ENCODE measurements around the gene ZBTB33.

ZBTB33 gene

DNA sequence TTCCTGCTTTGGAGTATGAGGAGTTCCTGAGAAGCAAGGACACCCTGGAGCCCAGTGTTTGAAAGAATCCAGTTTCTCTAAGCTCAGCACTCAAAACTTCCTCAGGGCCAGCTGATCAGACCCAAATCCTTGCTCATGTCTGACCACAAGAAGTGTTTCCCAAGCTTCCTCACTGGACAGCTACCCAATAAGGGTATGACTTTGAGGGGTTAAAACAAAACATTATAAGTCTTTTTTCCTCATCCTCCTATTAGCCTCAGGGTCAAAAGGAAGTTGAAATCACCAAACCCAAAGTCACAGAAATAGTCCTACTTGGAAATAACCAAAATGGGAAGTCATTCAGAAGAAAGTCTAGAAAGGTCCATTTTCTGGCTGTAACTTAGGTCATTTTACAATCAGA is 13.7 kb downstream of the ZBTB33 start:
- DNase-seq (ENCODE audit: low read depth), result no peak
- H3K4me3 ChIP-seq (ENCODE audit: low read depth, low read length), result no peak overlapping the region
- no peak for TF ChIP-seq CTCF (IDR thresholded peaks at IDR 0.05; ENCODE audit: control insufficient read depth, extremely low read depth, insufficient read depth)

DNA sequence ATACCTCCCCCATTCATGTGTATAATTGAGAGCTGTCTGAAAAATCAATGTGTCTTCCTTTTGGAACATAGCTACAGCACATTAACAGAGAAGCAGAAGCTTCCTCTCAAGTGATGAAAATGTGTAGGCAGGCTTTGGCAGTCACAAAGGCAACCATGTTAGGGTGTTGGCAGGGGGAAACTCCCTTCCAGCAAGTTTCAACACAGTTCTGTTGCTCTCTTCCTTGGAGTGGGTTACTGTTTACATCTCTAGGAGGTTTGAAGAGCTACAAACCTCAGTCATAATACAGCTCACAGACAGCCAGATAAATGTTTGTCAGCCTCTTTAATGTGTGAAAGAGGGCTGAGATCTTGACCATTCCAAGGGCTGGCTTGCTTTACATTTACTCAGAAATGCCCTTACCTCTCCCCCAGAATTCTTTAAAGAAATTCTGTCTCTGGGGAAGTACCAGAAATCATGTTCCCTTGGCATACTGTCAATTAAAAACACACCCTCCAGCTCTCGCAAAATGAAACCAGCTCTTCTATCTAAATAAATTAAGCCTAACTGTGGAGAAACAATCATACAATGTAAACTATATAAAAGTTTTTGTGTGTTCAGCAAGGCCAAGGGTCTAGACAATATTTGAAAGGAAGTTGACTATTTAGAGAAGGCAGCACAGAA is 18.9 kb downstream of the ZBTB33 start:
- H3K4me3 ChIP-seq (ENCODE audit: low read depth, low read length), result no peak overlapping the region
- no peak for TF ChIP-seq CTCF (IDR thresholded peaks at IDR 0.05; ENCODE audit: control insufficient read depth, extremely low read depth, insufficient read depth)
- DNase-seq (ENCODE audit: low read depth), result no peak

- TF ChIP-seq CTCF (IDR thresholded peaks at IDR 0.05; ENCODE audit: control insufficient read depth, extremely low read depth, insufficient read depth), result no peak
- no peak overlapping the region for H3K4me3 ChIP-seq (ENCODE audit: low read depth, low read length)
- DNase-seq (ENCODE audit: low read depth), result no peak
These were observed 20.0 kb downstream of the ZBTB33 start for GRCh38 chrX:120270567-120270966.

DNA sequence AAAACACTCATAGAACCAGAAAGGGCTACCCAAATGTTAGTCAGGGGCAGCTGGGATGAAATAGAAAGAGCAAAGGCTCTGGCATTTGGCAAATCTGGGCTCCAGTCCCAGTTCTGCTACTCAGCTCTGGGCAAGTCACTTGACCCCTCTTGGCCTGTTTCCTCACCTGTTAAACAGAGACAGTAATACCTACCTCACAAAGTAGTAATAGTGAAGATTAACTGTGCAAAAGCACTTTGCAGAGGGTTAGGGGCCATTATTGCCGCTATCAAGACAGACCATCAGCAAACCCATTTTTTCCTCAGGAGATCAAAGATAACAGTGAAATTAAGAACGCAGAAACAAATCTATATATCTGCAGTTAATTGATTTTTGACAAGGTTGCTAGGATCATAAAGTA is 20.6 kb downstream of the ZBTB33 start:
- no peak overlapping the region for H3K4me3 ChIP-seq (ENCODE audit: low read depth, low read length)
- DNase-seq (ENCODE audit: low read depth), result no peak
- TF ChIP-seq CTCF (IDR thresholded peaks at IDR 0.05; ENCODE audit: control insufficient read depth, extremely low read depth, insufficient read depth), result no peak

- no peak overlapping the region for H3K4me3 ChIP-seq (ENCODE audit: low read depth, low read length)
- DNase-seq (ENCODE audit: low read depth), result no peak
- no peak for TF ChIP-seq CTCF (IDR thresholded peaks at IDR 0.05; ENCODE audit: control insufficient read depth, extremely low read depth, insufficient read depth)
These were observed 23.5 kb downstream of the ZBTB33 start for GRCh38 chrX:120274145-120274544.

DNA sequence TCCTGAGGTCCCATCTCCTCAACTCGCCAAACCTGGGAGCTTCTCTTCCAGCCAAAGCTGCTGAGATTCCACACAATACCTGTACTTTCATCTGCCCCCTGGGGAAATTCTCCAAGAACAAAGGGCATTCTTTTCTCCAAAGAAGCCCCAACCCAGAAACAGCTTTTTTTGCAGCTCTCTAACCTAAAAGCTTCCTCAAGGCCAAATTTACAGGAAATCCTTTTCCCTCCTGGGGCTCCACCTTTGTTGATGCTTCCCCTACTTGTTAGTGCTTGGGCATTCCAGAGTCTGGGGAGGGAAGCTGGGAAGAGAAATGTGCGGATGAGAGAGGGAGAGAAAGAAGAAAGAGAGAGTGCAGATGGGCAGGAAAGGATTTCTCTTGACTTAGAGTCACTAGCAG is 24.3 kb downstream of the ZBTB33 start:
- H3K4me3 ChIP-seq (ENCODE audit: low read depth, low read length), result no peak overlapping the region
- no peak for DNase-seq (ENCODE audit: low read depth)
- TF ChIP-seq CTCF (IDR thresholded peaks at IDR 0.05; ENCODE audit: control insufficient read depth, extremely low read depth, insufficient read depth), result no peak

DNA sequence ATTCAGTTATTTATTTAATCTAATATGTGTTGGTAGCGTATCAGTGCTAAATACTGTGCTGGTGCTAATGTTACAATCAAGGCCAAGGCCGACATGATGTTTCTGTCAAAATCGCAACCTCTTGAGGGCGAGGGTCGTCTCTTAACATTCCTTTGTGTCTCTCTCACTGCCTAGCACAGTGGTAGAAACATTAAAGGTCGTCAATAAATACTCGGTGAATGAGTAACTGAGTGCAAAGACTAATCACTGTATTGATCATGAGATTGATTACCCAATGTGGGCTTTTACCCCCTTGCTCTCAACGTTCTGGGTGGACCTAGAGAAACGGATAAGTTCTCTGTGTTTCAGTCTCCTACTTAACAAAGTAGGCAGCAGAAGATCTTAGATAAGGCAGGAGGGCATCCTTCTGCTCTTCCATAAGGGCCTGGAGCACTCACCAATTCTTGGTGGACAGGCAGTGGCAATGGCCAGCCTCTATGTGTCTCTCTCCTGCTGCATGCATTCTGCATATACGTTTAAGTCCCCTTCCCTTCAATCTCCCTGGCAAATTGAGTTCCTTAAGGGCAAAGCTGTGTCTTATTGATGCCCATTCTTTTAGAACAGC is 30.5 kb downstream of the ZBTB33 start:
- TF ChIP-seq CTCF (IDR thresholded peaks at IDR 0.05; ENCODE audit: control insufficient read depth, extremely low read depth, insufficient read depth), result no peak
- no peak for DNase-seq (ENCODE audit: low read depth)
- no peak overlapping the region for H3K4me3 ChIP-seq (ENCODE audit: low read depth, low read length)
